Naive B cell (primary cell): Measurements from ENCODE around the gene ALPP. TPM values are rescaled to one million over a fixed set of nuclear protein-coding genes. Genes with fewer than 3 reads are reported as not detected.
"Not testable (repeated sequence)": the region's sequence is repeated elsewhere in the genome, so short reads cannot be mapped to it uniquely, and the experiment has no call there.

ENCODE experiments used
- ATAC-seq, 2 donors: fragments of 150-1000 bp; cut with Tn5 transposase; 2 replicates each; pipeline ENCODE4 v1.10.0; 2021; ENCODE audit warnings: low read depth in 2 of 2, mild to moderate bottlenecking in 2 of 2, moderate library complexity in 2 of 2
- DNase-seq: peaks from one replicate; pipeline ENCODE4 v3.0.0; 2022
- H3K27ac Mint-ChIP-seq, 6 donors: one replicate each; pipeline ENCODE4 v1.8.0; 2020 to 2022; ENCODE audit warnings: mild to moderate bottlenecking in 6 of 6, mixed read lengths in 6 of 6, moderate library complexity in 5 of 6, inconsistent platforms in 2 of 6
- H3K27me3 Mint-ChIP-seq, 3 donors: one replicate each; pipeline ENCODE4 v1.8.0; 2021 to 2022; ENCODE audit warnings: mixed read lengths in 3 of 3, mild to moderate bottlenecking in 1 of 3
- H3K36me3 Mint-ChIP-seq, 2 donors: one replicate each; pipeline ENCODE4 v1.8.0; 2020 to 2022; ENCODE audit warnings: mixed read lengths in 2 of 2, inconsistent platforms in 1 of 2, mild to moderate bottlenecking in 1 of 2
- H3K4me1 Mint-ChIP-seq, 3 donors: one replicate each; pipeline ENCODE4 v1.8.0; 2020 to 2022; ENCODE audit warnings: mixed read lengths in 3 of 3, inconsistent platforms in 1 of 3, mild to moderate bottlenecking in 1 of 3, moderate library complexity in 1 of 3
- H3K4me3 Mint-ChIP-seq, 8 donors: one replicate each; pipeline ENCODE4 v1.8.0; 2020 to 2022; ENCODE audit warnings: mild to moderate bottlenecking in 8 of 8, mixed read lengths in 8 of 8, moderate library complexity in 8 of 8, inconsistent platforms in 2 of 8
- H3K9me3 Mint-ChIP-seq, 7 donors: one replicate each; pipeline ENCODE4 v1.8.0; 2020 to 2022; ENCODE audit warnings: mixed read lengths in 7 of 7, mild to moderate bottlenecking in 5 of 7, inconsistent platforms in 2 of 7, moderate library complexity in 1 of 7
- polyA plus RNA-seq, 6 donors: library from polyadenylated mRNA; unstranded; fragments of 300-500 nt; fragmentation: Illumina TruSeq; gene quantifications; one replicate each; pipeline ENCODE4 v1.2.3, GENCODE V29; 2021; ENCODE audit warnings: low read depth in 6 of 6

ALPP gene
- polyA plus RNA-seq, 6 donors from 2014 or later, result 0.26 to 0.69 (median 0.40) TPM; not detected in 3

DNA sequence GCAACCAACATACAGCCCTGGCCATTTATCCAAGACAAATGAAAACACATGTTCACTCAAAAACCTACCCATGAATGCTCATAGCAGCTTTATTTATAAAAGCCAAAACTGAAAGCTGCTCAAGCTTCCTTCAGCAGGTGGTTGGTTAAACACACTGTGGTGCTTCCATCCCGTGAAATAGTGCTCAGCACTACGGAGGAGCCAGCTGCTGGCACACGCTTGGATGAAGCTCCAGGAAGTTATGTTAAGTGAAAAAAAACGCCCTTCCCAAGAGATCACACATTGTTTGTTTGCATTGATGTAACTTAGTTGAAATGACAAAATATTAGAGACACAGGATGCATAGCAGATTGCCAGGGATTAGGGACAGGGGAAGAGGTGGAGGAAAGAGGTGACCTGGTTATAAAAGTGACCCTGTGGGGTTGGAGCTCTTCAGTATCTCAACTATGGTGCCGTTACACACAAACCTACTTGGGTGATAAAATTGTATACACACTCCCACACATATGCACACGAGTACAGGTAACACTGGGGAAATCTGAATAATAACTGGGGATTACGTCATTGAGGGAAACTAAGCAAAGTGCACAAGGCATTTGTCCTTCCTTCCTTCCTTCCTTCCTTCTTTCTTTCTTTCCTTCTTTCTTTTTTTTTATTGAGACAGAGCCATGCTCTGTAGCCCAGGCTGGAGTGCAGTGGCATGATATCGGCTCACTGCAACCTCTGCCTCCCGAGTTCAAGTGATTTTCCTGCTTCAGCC, 21.9 kb downstream of the ALPP start:
- Mint-ChIP-seq H3K36me3 (no peaks in the 10 kb centered on the region), H3K27ac (no peak overlapping the region), H3K9me3 (no peaks in the 10 kb centered on the region), H3K4me1 (peaks cover 2 to 13% (median 8%) of the 10 kb centered on the region in 3 donors), H3K27me3 (peaks cover 0 to 8% (median 5%) of the 10 kb centered on the region in 3 donors), H3K4me3 (no peak overlapping the region)
- DNase-seq (no peak), ATAC-seq (no peak)

GRCh38 chr2:232402518-232402917, 24.0 kb downstream of the ALPP start:
- ATAC-seq (no peak), DNase-seq (no peak)
- Mint-ChIP-seq H3K27me3 (peaks cover 0 to 8% (median 5%) of the 10 kb centered on the region in 3 donors), H3K4me3 (no peak overlapping the region), H3K36me3 (no peaks in the 10 kb centered on the region), H3K27ac (no peak overlapping the region), H3K9me3 (no peaks in the 10 kb centered on the region), H3K4me1 (peaks cover 2 to 13% (median 8%) of the 10 kb centered on the region in 3 donors)

DNA sequence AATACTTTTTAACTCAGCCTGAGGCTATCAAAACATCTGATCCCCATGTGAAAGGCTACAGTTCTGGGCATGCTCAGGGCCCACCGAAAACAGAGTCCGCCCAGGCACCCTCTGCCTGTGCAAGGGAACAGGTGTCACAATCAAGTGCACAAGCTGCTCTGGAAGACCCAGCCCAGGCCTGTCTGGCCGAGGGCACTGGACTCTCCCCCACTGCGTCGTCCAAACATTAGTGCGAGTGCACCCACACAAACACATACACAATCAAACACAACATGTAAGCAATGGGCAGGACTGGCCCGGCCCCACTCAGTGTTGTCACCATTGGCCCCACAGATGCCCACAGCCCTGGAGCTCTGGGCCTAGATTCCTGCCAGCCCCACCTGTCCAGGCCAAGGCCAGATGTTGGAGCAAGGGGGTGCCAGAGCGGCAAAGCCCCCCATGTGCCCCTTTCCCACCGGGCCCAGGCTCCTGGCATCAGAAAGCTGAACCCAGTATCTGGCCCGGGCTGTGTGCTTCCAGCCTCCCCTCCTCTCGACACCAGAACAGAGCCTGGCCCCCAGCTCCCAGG, 27.5 kb downstream of the ALPP start:
- H3K27ac Mint-ChIP-seq, result no peak overlapping the region
- no peaks in the 10 kb centered on the region for H3K36me3 Mint-ChIP-seq
- H3K9me3 Mint-ChIP-seq, result no peaks in the 10 kb centered on the region
- H3K27me3 Mint-ChIP-seq, result peaks cover 0 to 14% (median 0%) of the 10 kb centered on the region in 3 donors
- no peak overlapping the region for H3K4me3 Mint-ChIP-seq
- no peak for DNase-seq
- H3K4me1 Mint-ChIP-seq, result peaks cover 0 to 5% (median 0%) of the 10 kb centered on the region in 3 donors
- ATAC-seq, result no peak

GRCh38 chr2:232406556-232407310, 28.2 kb downstream of the ALPP start, which contains the start of gene ALPG:
ALPG (plus strand) TSS chr2:232406844; CDS start chr2:232406895, 51 bp downstream.
- Mint-ChIP-seq H3K27me3 (peaks cover 0 to 15% (median 0%) of the 10 kb centered on the region in 3 donors), H3K27ac (no peak within 1 kb of the TSS), H3K4me3 (no peak within 1 kb of the TSS), H3K4me1 (peaks cover 0 to 5% (median 0%) of the 10 kb centered on the region in 3 donors), H3K36me3 (no peaks in the 10 kb centered on the region), H3K9me3 (no peaks in the 10 kb centered on the region)
- no peak for DNase-seq
- ATAC-seq, result no peak

DNA sequence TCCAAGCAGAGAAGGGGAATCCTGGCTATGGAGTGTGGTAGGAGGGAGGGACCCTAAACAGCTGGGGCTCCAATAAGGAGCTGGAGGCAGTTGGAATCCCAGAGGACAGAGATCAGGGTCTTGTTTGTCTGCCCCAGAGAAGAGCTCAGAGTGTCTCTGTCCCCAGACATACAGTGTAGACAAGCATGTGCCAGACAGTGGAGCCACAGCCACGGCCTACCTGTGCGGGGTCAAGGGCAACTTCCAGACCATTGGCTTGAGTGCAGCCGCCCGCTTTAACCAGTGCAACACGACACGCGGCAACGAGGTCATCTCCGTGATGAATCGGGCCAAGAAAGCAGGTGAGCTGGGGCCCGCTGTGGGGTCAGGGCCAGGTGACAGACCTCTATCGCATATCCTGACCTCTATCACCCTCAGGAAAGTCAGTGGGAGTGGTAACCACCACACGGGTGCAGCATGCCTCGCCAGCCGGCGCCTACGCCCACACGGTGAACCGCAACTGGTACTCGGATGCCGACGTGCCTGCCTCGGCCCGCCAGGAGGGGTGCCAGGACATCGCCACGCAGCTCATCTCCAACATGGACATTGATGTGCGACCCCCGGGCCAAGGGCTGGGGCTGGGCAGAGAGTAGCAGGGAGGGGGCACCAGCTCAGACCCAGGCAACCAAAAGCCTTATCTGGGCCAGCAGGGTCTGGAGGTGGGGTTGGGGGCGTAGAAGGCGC, 29.0 kb downstream of the ALPP start:
- H3K27me3 Mint-ChIP-seq, result peaks cover 0 to 18% (median 5%) of the 10 kb centered on the region in 3 donors
- not testable (repeated sequence) for H3K27ac Mint-ChIP-seq, DNase-seq, H3K36me3 Mint-ChIP-seq, H3K4me3 Mint-ChIP-seq, H3K9me3 Mint-ChIP-seq, ATAC-seq
- peaks cover 0 to 11% (median 4%) of the 10 kb centered on the region in 3 donors for H3K4me1 Mint-ChIP-seq

GRCh38 chr2:232408269-232408668, 29.7 kb downstream of the ALPP start:
- not testable (repeated sequence) for DNase-seq, ATAC-seq, H3K4me3 Mint-ChIP-seq, H3K9me3 Mint-ChIP-seq, H3K27ac Mint-ChIP-seq, H3K36me3 Mint-ChIP-seq
- Mint-ChIP-seq H3K27me3 (peaks cover 0 to 23% (median 6%) of the 10 kb centered on the region in 3 donors), H3K4me1 (peaks cover 0 to 16% (median 8%) of the 10 kb centered on the region in 3 donors)

- H3K9me3 Mint-ChIP-seq, H3K36me3 Mint-ChIP-seq, DNase-seq, H3K4me3 Mint-ChIP-seq: not testable (repeated sequence)
- peaks cover 8 to 33% (median 10%) of the 10 kb centered on the region in 3 donors for H3K27me3 Mint-ChIP-seq
- peak; percentile 43 to 49 for ATAC-seq
- H3K27ac Mint-ChIP-seq, result peak overlapping the region in 1 of 6 donors; percentile 56
- peaks cover 0 to 18% (median 12%) of the 10 kb centered on the region in 3 donors for H3K4me1 Mint-ChIP-seq
These were observed 31.1 kb downstream of the ALPP start for GRCh38 chr2:232409617-232410016.

DNA sequence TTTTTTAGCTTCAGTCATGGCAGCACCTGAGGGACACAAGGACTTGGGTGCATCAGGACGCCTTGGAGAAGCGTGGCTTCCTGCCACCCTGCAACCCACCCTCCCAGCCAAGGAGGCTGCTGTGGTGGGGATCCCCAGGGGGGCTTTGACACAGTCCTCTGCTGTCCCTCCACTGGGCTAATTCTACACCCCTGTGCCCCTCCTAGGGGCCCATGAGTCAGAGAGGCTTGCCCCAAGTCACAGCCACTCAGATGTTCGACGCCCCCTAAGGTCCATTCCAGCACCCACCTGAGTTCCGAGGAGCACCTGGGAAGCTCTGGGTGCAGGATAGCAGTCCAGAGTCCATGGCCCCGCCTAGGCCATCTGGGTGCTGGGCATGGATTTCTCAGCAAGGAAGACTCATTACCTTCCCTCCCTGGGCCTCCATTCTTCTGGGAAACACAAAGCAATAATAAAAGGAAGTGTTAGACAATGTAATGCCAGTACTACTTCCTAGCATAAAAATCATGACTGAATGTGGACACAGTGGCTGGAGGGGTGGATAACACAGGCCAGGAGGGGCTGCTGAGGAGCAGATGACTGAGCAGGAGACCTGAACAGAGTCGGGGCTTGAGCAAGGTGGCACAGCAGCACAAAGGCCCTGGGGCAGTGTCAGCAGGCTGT, 31.8 kb downstream of the ALPP start:
- no peak for ATAC-seq
- no peak for DNase-seq
- peaks cover 11 to 38% (median 12%) of the 10 kb centered on the region in 3 donors for H3K27me3 Mint-ChIP-seq
- no peaks in the 10 kb centered on the region for H3K36me3 Mint-ChIP-seq
- peaks cover 0 to 15% (median 12%) of the 10 kb centered on the region in 3 donors for H3K4me1 Mint-ChIP-seq
- no peak overlapping the region for H3K4me3 Mint-ChIP-seq
- H3K27ac Mint-ChIP-seq, result peak overlapping the region in 1 of 6 donors; percentile 70
- H3K9me3 Mint-ChIP-seq, result no peaks in the 10 kb centered on the region

GRCh38 chr2:232411901-232412629, 33.5 kb downstream of the ALPP start:
- DNase-seq, result no peak
- Mint-ChIP-seq H3K9me3 (no peaks in the 10 kb centered on the region), H3K27ac (no peak overlapping the region), H3K36me3 (no peaks in the 10 kb centered on the region), H3K4me1 (peaks cover 0 to 15% (median 12%) of the 10 kb centered on the region in 3 donors), H3K4me3 (peak overlapping the region in 1 of 8 donors; percentile 33), H3K27me3 (peaks cover 16 to 55% (median 19%) of the 10 kb centered on the region in 3 donors)
- ATAC-seq, result no peak

- ATAC-seq (no peak), DNase-seq (no peak)
- Mint-ChIP-seq H3K4me1 (peaks cover 0 to 15% (median 13%) of the 10 kb centered on the region in 3 donors), H3K27ac (no peak overlapping the region), H3K27me3 (peaks cover 16 to 63% (median 21%) of the 10 kb centered on the region in 3 donors), H3K36me3 (no peaks in the 10 kb centered on the region), H3K9me3 (no peaks in the 10 kb centered on the region), H3K4me3 (no peak overlapping the region)
These were observed 34.4 kb downstream of the ALPP start for GRCh38 chr2:232412986-232413385.

- H3K4me3 Mint-ChIP-seq, result no peak overlapping the region
- H3K27ac Mint-ChIP-seq, result no peak overlapping the region
- H3K9me3 Mint-ChIP-seq, result no peaks in the 10 kb centered on the region
- peaks cover 7 to 29% (median 25%) of the 10 kb centered on the region in 3 donors for H3K4me1 Mint-ChIP-seq
- DNase-seq, result no peak
- peaks cover 25 to 77% (median 36%) of the 10 kb centered on the region in 3 donors for H3K27me3 Mint-ChIP-seq
- no peak for ATAC-seq
- no peaks in the 10 kb centered on the region for H3K36me3 Mint-ChIP-seq
These were observed 36.7 kb downstream of the ALPP start for GRCh38 chr2:232415138-232415690.
